ENCODE results near the gene GTF2F2. TPM values are rescaled to one million over a fixed set of nuclear protein-coding genes. Genes with fewer than 3 reads are reported as not detected.

GTF2F2 gene
- total RNA-seq, 2 experiments from 2014 or later, result 25.4 to 26.0 TPM

- no peaks in the 10 kb centered on the region for H3K9me3 Mint-ChIP-seq
- intact Hi-C loops (cut with micrococcal nuclease), result no loop called here
- no peak for DNase-seq
- no peak overlapping the region for H3K4me3 Mint-ChIP-seq
- no peaks in the 10 kb centered on the region for H3K36me3 Mint-ChIP-seq
- peaks cover 14% of the 10 kb centered on the region for H3K4me1 Mint-ChIP-seq (ENCODE audit: low read depth)
- no peak overlapping the region for H3K27ac Mint-ChIP-seq
- ChIA-PET POLR2A (no interaction called here), CTCF (interaction anchor here (0.6 to 2.3 kb wide), 5 partner anchors 21 to 291 kb away, joined by 3 to 15 read pairs (median 3); no protein-coding TSS in a partner anchor)
- peaks cover 6% of the 10 kb centered on the region for H3K27me3 Mint-ChIP-seq
Observed at GRCh38 chr13:45303026-45303425, 182.7 kb downstream of the GTF2F2 start.

- Mint-ChIP-seq H3K4me1 (ENCODE audit: low read depth) (peaks cover 6% of the 10 kb centered on the region), H3K27ac (no peak overlapping the region), H3K4me3 (no peak overlapping the region), H3K36me3 (no peaks in the 10 kb centered on the region), H3K9me3 (no peaks in the 10 kb centered on the region), H3K27me3 (peaks cover 6% of the 10 kb centered on the region)
- POLR2A ChIA-PET, result no interaction called here
- CTCF ChIA-PET, result interaction anchor here (1.2 to 2.3 kb wide), 3 partner anchors 22 to 257 kb away, joined by 3 to 15 read pairs (median 5); no protein-coding TSS in a partner anchor
- DNase-seq, result no peak
- intact Hi-C loops (cut with micrococcal nuclease), result no loop called here
Observed at GRCh38 chr13:45303866-45304265, 183.6 kb downstream of the GTF2F2 start.

GRCh38 chr13:45305079-45305478, 184.8 kb downstream of the GTF2F2 start:
- H3K27ac Mint-ChIP-seq, result no peak overlapping the region
- intact Hi-C loops (cut with micrococcal nuclease), result loop anchor here (5.0 kb wide), 1 partner anchor 98 kb away; no protein-coding TSS in a partner anchor
- no peaks in the 10 kb centered on the region for H3K36me3 Mint-ChIP-seq
- ChIA-PET POLR2A (no interaction called here), CTCF (no interaction called here)
- DNase-seq, result no peak
- H3K4me3 Mint-ChIP-seq, result no peak overlapping the region
- H3K27me3 Mint-ChIP-seq, result peaks cover 6% of the 10 kb centered on the region
- H3K4me1 Mint-ChIP-seq (ENCODE audit: low read depth), result peaks cover 8% of the 10 kb centered on the region
- no peaks in the 10 kb centered on the region for H3K9me3 Mint-ChIP-seq

- Mint-ChIP-seq H3K4me1 (ENCODE audit: low read depth) (peaks cover 17% of the 10 kb centered on the region), H3K27me3 (peaks cover 10% of the 10 kb centered on the region), H3K4me3 (no peak overlapping the region), H3K27ac (no peak overlapping the region), H3K36me3 (no peaks in the 10 kb centered on the region), H3K9me3 (no peaks in the 10 kb centered on the region)
- DNase-seq, result no peak
- intact Hi-C loops (cut with micrococcal nuclease), result loop anchor here (5.0 kb wide), 1 partner anchor 100 kb away; no protein-coding TSS in a partner anchor
- POLR2A ChIA-PET, result no interaction called here
- CTCF ChIA-PET, result interaction anchor here (0.6 to 5.1 kb wide), 6 partner anchors 7 to 333 kb away, joined by 3 to 114 read pairs (median 6); partner anchors contain the start of gene GTF2F2
Observed at GRCh38 chr13:45306966-45307365, 186.7 kb downstream of the GTF2F2 start.

- intact Hi-C loops (cut with micrococcal nuclease), result no loop called here
- no peak overlapping the region for H3K27ac Mint-ChIP-seq
- H3K4me1 Mint-ChIP-seq (ENCODE audit: low read depth), result peaks cover 17% of the 10 kb centered on the region
- ChIA-PET POLR2A (interaction anchor here (0.5 to 0.9 kb wide), 2 partner anchors 21 to 319 kb away, joined by 3 read pairs; no protein-coding TSS in a partner anchor), CTCF (interaction anchor here (0.6 to 5.1 kb wide), 10 partner anchors 9 to 281 kb away, joined by 3 to 114 read pairs (median 4); no protein-coding TSS in a partner anchor)
- H3K9me3 Mint-ChIP-seq, result no peaks in the 10 kb centered on the region
- peaks cover 6% of the 10 kb centered on the region for H3K27me3 Mint-ChIP-seq
- no peak for DNase-seq
- H3K36me3 Mint-ChIP-seq, result no peaks in the 10 kb centered on the region
- H3K4me3 Mint-ChIP-seq, result peak overlapping the region; percentile 69
Observed at GRCh38 chr13:45310341-45311131, 190.2 kb downstream of the GTF2F2 start.

- CTCF ChIA-PET, result interaction anchor here (2.0 kb wide), 1 partner anchor 267 kb away, joined by 11 read pairs; no protein-coding TSS in a partner anchor
Observed at GRCh38 chr13:45314822-45315221, 194.5 kb downstream of the GTF2F2 start.

GRCh38 chr13:45315520-45316167, 195.3 kb downstream of the GTF2F2 start:
- intact Hi-C loops (cut with micrococcal nuclease), result no loop called here
- Mint-ChIP-seq H3K4me1 (ENCODE audit: low read depth) (peaks cover 14% of the 10 kb centered on the region), H3K27me3 (peaks cover 3% of the 10 kb centered on the region), H3K36me3 (no peaks in the 10 kb centered on the region), H3K27ac (no peak overlapping the region), H3K4me3 (no peak overlapping the region), H3K9me3 (no peaks in the 10 kb centered on the region)
- DNase-seq, result no peak
- ChIA-PET POLR2A (no interaction called here), CTCF (interaction anchor here (0.6 to 2.0 kb wide), 3 partner anchors 20 to 268 kb away, joined by 3 to 11 read pairs (median 3); no protein-coding TSS in a partner anchor)

More at GRCh38 chr13:45314822-45315221, 194.5 kb downstream of the GTF2F2 start:
- Mint-ChIP-seq H3K36me3 (no peaks in the 10 kb centered on the region), H3K27ac (no peak overlapping the region), H3K4me3 (no peak overlapping the region), H3K4me1 (ENCODE audit: low read depth) (peaks cover 14% of the 10 kb centered on the region), H3K27me3 (peaks cover 6% of the 10 kb centered on the region), H3K9me3 (no peaks in the 10 kb centered on the region)
- DNase-seq, result no peak
- POLR2A ChIA-PET, result no interaction called here
- intact Hi-C loops (cut with micrococcal nuclease), result no loop called here

- intact Hi-C loops (cut with micrococcal nuclease), result no loop called here
- H3K9me3 Mint-ChIP-seq, result no peaks in the 10 kb centered on the region
- H3K4me3 Mint-ChIP-seq, result no peak overlapping the region
- H3K36me3 Mint-ChIP-seq, result no peaks in the 10 kb centered on the region
- H3K27me3 Mint-ChIP-seq, result peaks cover 2% of the 10 kb centered on the region
- no peak for DNase-seq
- ChIA-PET CTCF (interaction anchor here (0.6 to 2.0 kb wide), 3 partner anchors 19 to 269 kb away, joined by 3 to 11 read pairs (median 3); no protein-coding TSS in a partner anchor), POLR2A (no interaction called here)
- no peak overlapping the region for H3K27ac Mint-ChIP-seq
- peaks cover 9% of the 10 kb centered on the region for H3K4me1 Mint-ChIP-seq (ENCODE audit: low read depth)
Observed at GRCh38 chr13:45316338-45316737, 196.0 kb downstream of the GTF2F2 start.

GRCh38 chr13:45316996-45317395, 196.7 kb downstream of the GTF2F2 start:
- DNase-seq, result no peak
- Mint-ChIP-seq H3K4me1 (ENCODE audit: low read depth) (peaks cover 6% of the 10 kb centered on the region), H3K27ac (no peak overlapping the region), H3K4me3 (no peak overlapping the region), H3K27me3 (peaks cover under 1% of the 10 kb centered on the region), H3K36me3 (no peaks in the 10 kb centered on the region), H3K9me3 (no peaks in the 10 kb centered on the region)
- ChIA-PET POLR2A (no interaction called here), CTCF (interaction anchor here (1.3 kb wide), 1 partner anchor 270 kb away, joined by 3 read pairs; no protein-coding TSS in a partner anchor)
- intact Hi-C loops (cut with micrococcal nuclease), result no loop called here

GRCh38 chr13:45320876-45321629, 200.7 kb downstream of the GTF2F2 start:
- no peaks in the 10 kb centered on the region for H3K9me3 Mint-ChIP-seq
- CTCF ChIA-PET, result interaction anchor here (0.8 to 1.2 kb wide), 3 partner anchors 9 to 50 kb away, joined by 3 read pairs; no protein-coding TSS in a partner anchor
- no peaks in the 10 kb centered on the region for H3K27me3 Mint-ChIP-seq
- no peaks in the 10 kb centered on the region for H3K36me3 Mint-ChIP-seq
- no peak for DNase-seq
- H3K4me3 Mint-ChIP-seq, result no peak overlapping the region
- H3K4me1 Mint-ChIP-seq (ENCODE audit: low read depth), result peaks cover 6% of the 10 kb centered on the region
- intact Hi-C loops (cut with micrococcal nuclease), result no loop called here
- POLR2A ChIA-PET, result interaction anchor here (0.6 kb wide), 1 partner anchor 20 kb away, joined by 3 read pairs; no protein-coding TSS in a partner anchor
- no peak overlapping the region for H3K27ac Mint-ChIP-seq

- H3K36me3 Mint-ChIP-seq, result no peaks in the 10 kb centered on the region
- no peaks in the 10 kb centered on the region for H3K9me3 Mint-ChIP-seq
- intact Hi-C loops (cut with micrococcal nuclease), result no loop called here
- ChIA-PET POLR2A (no interaction called here), CTCF (interaction anchor here (1.6 kb wide), 1 partner anchor 17 kb away, joined by 6 read pairs; no protein-coding TSS in a partner anchor)
- H3K27me3 Mint-ChIP-seq, result no peaks in the 10 kb centered on the region
- no peak overlapping the region for H3K4me3 Mint-ChIP-seq
- H3K4me1 Mint-ChIP-seq (ENCODE audit: low read depth), result peaks cover 32% of the 10 kb centered on the region
- DNase-seq, result no peak
- H3K27ac Mint-ChIP-seq, result no peak overlapping the region
Observed at GRCh38 chr13:45325806-45326205, 205.5 kb downstream of the GTF2F2 start.

Data from activated CD4-positive, alpha-beta memory T cell treated with anti-CD3 and anti-CD28 coated beads for 36 hours (primary cell).